ENCODE results near the gene ATP6V1B1.

ATP6V1B1 gene

DNA sequence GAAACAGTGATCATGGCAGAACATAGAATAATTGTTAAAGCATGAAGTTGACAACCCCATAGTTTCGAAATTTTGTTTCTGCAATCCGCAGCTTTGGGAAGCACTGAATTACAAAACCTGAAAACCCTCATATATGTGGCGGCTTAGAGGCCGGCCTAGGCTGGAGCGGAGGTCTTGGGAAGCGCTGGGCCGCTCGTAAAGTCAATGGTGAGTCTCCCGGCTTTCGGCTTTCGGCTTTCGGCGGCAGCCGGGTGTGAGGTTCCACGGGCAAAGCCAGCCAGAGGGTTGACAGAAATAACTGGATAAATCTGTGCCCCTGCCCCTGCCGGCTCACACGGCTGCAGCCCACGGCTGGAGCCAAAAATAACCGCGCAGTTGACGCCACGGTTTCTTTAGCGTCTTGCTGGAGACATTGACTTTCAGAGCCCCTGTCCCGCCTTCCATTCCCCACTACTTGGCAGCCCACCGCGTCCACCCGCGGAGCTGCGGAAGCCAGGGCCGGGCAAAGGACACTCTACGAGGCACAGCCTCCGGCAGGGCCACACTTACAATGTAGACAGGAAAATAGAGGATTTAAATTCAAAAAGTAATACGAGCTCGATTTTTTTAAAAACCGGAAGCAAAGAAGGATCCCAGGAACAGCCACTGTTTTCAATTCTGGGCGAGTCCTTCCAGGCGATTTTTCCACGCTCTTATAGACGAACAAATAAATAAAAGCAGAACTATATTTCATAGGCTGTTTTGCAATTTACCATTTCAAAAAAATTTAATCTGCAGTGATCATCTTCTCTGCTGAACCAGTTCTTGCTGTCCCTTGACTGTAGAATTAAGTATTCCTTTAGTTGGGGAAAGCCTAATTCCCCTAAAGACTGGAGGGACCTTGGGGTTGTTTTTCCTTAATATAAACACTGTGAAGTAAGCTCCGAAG lies 28.3 kb upstream of the ATP6V1B1 start:
- ATAC-seq: no peak
- TF ChIP-seq ARNTL (CRISPR knock-in tag; IDR thresholded peaks at IDR 0.05; ENCODE audit: borderline replicate concordance, low read depth): no peak
- no peak for TF ChIP-seq ZFP30 (CRISPR knock-in tag; IDR thresholded peaks at IDR 0.05)
- no peak for TF ChIP-seq CSDC2 (CRISPR knock-in tag; IDR thresholded peaks at IDR 0.05)

DNA sequence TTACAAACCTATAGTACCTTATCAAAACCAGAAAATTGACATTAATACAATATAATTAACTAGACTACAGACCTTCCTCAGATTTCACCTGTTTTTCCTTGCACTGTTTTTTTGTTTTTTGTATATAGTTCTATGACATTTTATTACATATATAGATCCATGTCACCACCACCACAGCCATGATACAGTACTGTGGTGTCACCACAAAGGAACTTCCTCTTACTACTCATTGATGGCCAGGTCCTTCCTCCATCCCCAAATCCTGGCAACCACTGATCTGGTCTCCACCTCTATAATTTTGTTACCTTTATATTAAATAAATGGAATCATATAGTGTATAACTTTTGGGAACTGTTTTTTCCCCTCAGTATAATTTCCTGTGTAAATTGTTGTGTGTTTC lies 19.4 kb upstream of the ATP6V1B1 start:
- TF ChIP-seq, protein P1, sequence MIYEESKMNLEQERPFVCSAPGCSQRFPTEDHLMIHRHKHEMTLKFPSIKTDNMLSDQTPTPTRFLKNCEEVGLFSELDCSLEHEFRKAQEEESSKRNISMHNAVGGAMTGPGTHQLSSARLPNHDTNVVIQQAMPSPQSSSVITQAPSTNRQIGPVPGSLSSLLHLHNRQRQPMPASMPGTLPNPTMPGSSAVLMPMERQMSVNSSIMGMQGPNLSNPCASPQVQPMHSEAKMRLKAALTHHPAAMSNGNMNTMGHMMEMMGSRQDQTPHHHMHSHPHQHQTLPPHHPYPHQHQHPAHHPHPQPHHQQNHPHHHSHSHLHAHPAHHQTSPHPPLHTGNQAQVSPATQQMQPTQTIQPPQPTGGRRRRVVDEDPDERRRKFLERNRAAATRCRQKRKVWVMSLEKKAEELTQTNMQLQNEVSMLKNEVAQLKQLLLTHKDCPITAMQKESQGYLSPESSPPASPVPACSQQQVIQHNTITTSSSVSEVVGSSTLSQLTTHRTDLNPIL (CRISPR knock-in tag; IDR thresholded peaks at IDR 0.05; ENCODE audit: low read depth): no peak
- TF ChIP-seq ZC3H10 (CRISPR knock-in tag; IDR thresholded peaks at IDR 0.05): no peak
- TF ChIP-seq, protein P2, sequence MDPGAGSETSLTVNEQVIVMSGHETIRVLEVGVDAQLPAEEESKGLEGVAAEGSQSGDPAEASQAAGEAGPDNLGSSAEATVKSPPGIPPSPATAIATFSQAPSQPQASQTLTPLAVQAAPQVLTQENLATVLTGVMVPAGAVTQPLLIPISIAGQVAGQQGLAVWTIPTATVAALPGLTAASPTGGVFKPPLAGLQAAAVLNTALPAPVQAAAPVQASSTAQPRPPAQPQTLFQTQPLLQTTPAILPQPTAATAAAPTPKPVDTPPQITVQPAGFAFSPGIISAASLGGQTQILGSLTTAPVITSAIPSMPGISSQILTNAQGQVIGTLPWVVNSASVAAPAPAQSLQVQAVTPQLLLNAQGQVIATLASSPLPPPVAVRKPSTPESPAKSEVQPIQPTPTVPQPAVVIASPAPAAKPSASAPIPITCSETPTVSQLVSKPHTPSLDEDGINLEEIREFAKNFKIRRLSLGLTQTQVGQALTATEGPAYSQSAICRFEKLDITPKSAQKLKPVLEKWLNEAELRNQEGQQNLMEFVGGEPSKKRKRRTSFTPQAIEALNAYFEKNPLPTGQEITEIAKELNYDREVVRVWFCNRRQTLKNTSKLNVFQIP (CRISPR knock-in tag; IDR thresholded peaks at IDR 0.05; ENCODE audit: borderline replicate concordance, low read depth): no peak
- TF ChIP-seq, protein P3, sequence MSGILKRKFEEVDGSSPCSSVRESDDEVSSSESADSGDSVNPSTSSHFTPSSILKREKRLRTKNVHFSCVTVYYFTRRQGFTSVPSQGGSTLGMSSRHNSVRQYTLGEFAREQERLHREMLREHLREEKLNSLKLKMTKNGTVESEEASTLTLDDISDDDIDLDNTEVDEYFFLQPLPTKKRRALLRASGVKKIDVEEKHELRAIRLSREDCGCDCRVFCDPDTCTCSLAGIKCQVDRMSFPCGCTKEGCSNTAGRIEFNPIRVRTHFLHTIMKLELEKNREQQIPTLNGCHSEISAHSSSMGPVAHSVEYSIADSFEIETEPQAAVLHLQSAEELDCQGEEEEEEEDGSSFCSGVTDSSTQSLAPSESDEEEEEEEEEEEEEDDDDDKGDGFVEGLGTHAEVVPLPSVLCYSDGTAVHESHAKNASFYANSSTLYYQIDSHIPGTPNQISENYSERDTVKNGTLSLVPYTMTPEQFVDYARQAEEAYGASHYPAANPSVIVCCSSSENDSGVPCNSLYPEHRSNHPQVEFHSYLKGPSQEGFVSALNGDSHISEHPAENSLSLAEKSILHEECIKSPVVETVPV (CRISPR knock-in tag; IDR thresholded peaks at IDR 0.05): no peak
- TF ChIP-seq, protein P4, sequence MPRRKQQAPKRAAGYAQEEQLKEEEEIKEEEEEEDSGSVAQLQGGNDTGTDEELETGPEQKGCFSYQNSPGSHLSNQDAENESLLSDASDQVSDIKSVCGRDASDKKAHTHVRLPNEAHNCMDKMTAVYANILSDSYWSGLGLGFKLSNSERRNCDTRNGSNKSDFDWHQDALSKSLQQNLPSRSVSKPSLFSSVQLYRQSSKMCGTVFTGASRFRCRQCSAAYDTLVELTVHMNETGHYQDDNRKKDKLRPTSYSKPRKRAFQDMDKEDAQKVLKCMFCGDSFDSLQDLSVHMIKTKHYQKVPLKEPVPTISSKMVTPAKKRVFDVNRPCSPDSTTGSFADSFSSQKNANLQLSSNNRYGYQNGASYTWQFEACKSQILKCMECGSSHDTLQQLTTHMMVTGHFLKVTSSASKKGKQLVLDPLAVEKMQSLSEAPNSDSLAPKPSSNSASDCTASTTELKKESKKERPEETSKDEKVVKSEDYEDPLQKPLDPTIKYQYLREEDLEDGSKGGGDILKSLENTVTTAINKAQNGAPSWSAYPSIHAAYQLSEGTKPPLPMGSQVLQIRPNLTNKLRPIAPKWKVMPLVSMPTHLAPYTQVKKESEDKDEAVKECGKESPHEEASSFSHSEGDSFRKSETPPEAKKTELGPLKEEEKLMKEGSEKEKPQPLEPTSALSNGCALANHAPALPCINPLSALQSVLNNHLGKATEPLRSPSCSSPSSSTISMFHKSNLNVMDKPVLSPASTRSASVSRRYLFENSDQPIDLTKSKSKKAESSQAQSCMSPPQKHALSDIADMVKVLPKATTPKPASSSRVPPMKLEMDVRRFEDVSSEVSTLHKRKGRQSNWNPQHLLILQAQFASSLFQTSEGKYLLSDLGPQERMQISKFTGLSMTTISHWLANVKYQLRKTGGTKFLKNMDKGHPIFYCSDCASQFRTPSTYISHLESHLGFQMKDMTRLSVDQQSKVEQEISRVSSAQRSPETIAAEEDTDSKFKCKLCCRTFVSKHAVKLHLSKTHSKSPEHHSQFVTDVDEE (CRISPR knock-in tag; IDR thresholded peaks at IDR 0.05): no peak
- TF ChIP-seq SNAI2 (CRISPR knock-in tag; IDR thresholded peaks at IDR 0.05): no peak
- TF ChIP-seq ZNF70 (CRISPR knock-in tag; IDR thresholded peaks at IDR 0.05): no peak
- TF ChIP-seq ZFP30 (CRISPR knock-in tag; IDR thresholded peaks at IDR 0.05): no peak
- TF ChIP-seq GLIS3 (CRISPR knock-in tag; IDR thresholded peaks at IDR 0.05): no peak
- TF ChIP-seq, protein P5, sequence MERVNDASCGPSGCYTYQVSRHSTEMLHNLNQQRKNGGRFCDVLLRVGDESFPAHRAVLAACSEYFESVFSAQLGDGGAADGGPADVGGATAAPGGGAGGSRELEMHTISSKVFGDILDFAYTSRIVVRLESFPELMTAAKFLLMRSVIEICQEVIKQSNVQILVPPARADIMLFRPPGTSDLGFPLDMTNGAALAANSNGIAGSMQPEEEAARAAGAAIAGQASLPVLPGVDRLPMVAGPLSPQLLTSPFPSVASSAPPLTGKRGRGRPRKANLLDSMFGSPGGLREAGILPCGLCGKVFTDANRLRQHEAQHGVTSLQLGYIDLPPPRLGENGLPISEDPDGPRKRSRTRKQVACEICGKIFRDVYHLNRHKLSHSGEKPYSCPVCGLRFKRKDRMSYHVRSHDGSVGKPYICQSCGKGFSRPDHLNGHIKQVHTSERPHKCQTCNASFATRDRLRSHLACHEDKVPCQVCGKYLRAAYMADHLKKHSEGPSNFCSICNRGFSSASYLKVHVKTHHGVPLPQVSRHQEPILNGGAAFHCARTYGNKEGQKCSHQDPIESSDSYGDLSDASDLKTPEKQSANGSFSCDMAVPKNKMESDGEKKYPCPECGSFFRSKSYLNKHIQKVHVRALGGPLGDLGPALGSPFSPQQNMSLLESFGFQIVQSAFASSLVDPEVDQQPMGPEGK (CRISPR knock-in tag; IDR thresholded peaks at IDR 0.05; ENCODE audit: borderline replicate concordance): no peak
- no peak for TF ChIP-seq TOX (CRISPR knock-in tag; IDR thresholded peaks at IDR 0.05; ENCODE audit: borderline replicate concordance)
- no peak for TF ChIP-seq ZFP3 (CRISPR knock-in tag; IDR thresholded peaks at IDR 0.05)
- no peak for TF ChIP-seq ESRRG (CRISPR knock-in tag; IDR thresholded peaks at IDR 0.05)
- TF ChIP-seq ZNF565 (CRISPR knock-in tag; conservative IDR thresholded peaks at IDR 0.05; ENCODE audit: low read depth): no peak
- no peak for TF ChIP-seq RARB (CRISPR knock-in tag; IDR thresholded peaks at IDR 0.05)
- TF ChIP-seq ZNF8 (CRISPR knock-in tag; IDR thresholded peaks at IDR 0.05): no peak
- TF ChIP-seq BACH2 (CRISPR knock-in tag; IDR thresholded peaks at IDR 0.05; ENCODE audit: borderline replicate concordance): no peak
- no peak for TF ChIP-seq ARNTL (CRISPR knock-in tag; IDR thresholded peaks at IDR 0.05; ENCODE audit: borderline replicate concordance, low read depth)
- TF ChIP-seq CSDC2 (CRISPR knock-in tag; IDR thresholded peaks at IDR 0.05): no peak
- ATAC-seq: no peak

DNA sequence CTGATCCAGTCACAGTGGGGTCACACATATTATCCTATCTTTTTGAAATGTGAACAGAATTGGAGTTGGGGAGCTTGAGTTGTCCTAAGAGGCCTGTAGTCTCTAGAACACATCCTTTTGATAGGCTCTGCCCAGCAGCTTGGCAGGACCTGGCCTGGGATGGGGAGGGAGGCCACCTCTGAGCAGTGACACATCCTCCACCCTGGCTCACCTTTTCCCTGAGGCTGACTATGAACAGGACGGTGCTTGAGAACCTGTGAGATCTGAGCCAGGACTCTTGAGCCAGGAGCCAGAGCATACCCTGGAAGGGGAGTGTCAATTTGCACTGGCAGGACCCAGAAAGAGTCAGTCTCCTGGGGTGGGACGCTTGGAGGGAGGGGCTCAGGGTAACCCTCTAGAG lies 17.7 kb upstream of the ATP6V1B1 start:
- TF ChIP-seq, protein P1 (CRISPR knock-in tag; IDR thresholded peaks at IDR 0.05; ENCODE audit: low read depth): no peak
- TF ChIP-seq ZNF565 (CRISPR knock-in tag; conservative IDR thresholded peaks at IDR 0.05; ENCODE audit: low read depth): no peak
- no peak for TF ChIP-seq RARB (CRISPR knock-in tag; IDR thresholded peaks at IDR 0.05)
- no peak for TF ChIP-seq ZNF8 (CRISPR knock-in tag; IDR thresholded peaks at IDR 0.05)
- no peak for ATAC-seq
